ENCODE results near the gene LACRT.

LACRT gene

GRCh38 chr12:54608156-54608555 is 26.5 kb downstream of the LACRT start:
- H3K36me3 ChIP-seq (ENCODE audit: insufficient read depth, insufficient read length, low read length): no peaks in the 10 kb centered on the region
- H3K9ac ChIP-seq (ENCODE audit: insufficient read length, low read depth): no peak overlapping the region
- H3K4me1 ChIP-seq (ENCODE audit: insufficient read depth, insufficient read length): no peaks in the 10 kb centered on the region
- DNase-seq (ENCODE audit: low read depth, low spot score): no peak
- no peaks in the 10 kb centered on the region for H3K27me3 ChIP-seq (ENCODE audit: insufficient read depth, insufficient read length)
- peaks cover 8% of the 10 kb centered on the region; the same call in 1 of the 2 replicates for H3K9me3 ChIP-seq (ENCODE audit: insufficient read depth, low read length)
- no peak for TF ChIP-seq SUZ12 (IDR thresholded peaks at IDR 0.05; ENCODE audit: extremely low read depth, insufficient read depth, insufficient read length)
- no peak for TF ChIP-seq ZNF274 (IDR thresholded peaks at IDR 0.05; ENCODE audit: low read depth, low read length)
- TF ChIP-seq YY1 (IDR thresholded peaks at IDR 0.05; ENCODE audit: insufficient read depth, insufficient read length): no peak
- H3K4me3 ChIP-seq (ENCODE audit: insufficient read length, low read depth): no peak overlapping the region

DNA sequence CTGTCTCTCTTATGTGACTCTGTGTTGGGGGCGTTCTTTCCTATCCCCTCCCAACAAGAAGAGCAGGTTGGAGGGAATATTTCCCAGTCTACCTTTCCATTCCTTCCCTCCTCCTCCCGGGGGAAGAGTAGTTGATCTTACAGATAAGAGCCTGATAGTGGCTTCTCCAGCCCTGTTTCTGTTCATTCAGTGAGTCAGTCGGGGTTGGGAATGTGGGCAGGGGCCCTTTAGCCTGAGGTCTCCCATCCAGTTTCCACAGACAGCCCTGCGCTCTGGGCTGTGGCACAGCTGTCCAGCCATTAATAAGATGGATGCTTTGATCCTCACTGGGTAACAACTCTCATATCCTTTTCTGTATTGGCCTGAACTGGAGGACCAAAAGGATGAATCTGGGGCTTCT is 28.1 kb downstream of the LACRT start:
- Histone ChIP-seq H3K4me3 (ENCODE audit: insufficient read length, low read depth) (no peak overlapping the region), H3K9ac (ENCODE audit: insufficient read length, low read depth) (no peak overlapping the region), H3K9me3 (ENCODE audit: insufficient read depth, low read length) (peaks cover 9% of the 10 kb centered on the region; the same call in 1 of the 2 replicates), H3K27me3 (ENCODE audit: insufficient read depth, insufficient read length) (no peaks in the 10 kb centered on the region), H3K4me1 (ENCODE audit: insufficient read depth, insufficient read length) (no peaks in the 10 kb centered on the region), H3K36me3 (ENCODE audit: insufficient read depth, insufficient read length, low read length) (no peaks in the 10 kb centered on the region)
- DNase-seq (ENCODE audit: low read depth, low spot score): no peak
- TF ChIP-seq ZNF274 (IDR thresholded peaks at IDR 0.05; ENCODE audit: low read depth, low read length) (no peak), YY1 (IDR thresholded peaks at IDR 0.05; ENCODE audit: insufficient read depth, insufficient read length) (no peak), SUZ12 (IDR thresholded peaks at IDR 0.05; ENCODE audit: extremely low read depth, insufficient read depth, insufficient read length) (no peak)

- H3K9me3 ChIP-seq (ENCODE audit: insufficient read depth, low read length): peaks cover 9% of the 10 kb centered on the region; the same call in 1 of the 2 replicates
- no peaks in the 10 kb centered on the region for H3K27me3 ChIP-seq (ENCODE audit: insufficient read depth, insufficient read length)
- no peak overlapping the region for H3K9ac ChIP-seq (ENCODE audit: insufficient read length, low read depth)
- TF ChIP-seq SUZ12 (IDR thresholded peaks at IDR 0.05; ENCODE audit: extremely low read depth, insufficient read depth, insufficient read length) (no peak), YY1 (IDR thresholded peaks at IDR 0.05; ENCODE audit: insufficient read depth, insufficient read length) (no peak), ZNF274 (IDR thresholded peaks at IDR 0.05; ENCODE audit: low read depth, low read length) (no peak)
- H3K4me1 ChIP-seq (ENCODE audit: insufficient read depth, insufficient read length): no peaks in the 10 kb centered on the region
- H3K36me3 ChIP-seq (ENCODE audit: insufficient read depth, insufficient read length, low read length): no peaks in the 10 kb centered on the region
- no peak for DNase-seq (ENCODE audit: low read depth, low spot score)
- no peak overlapping the region for H3K4me3 ChIP-seq (ENCODE audit: insufficient read length, low read depth)
Observed at GRCh38 chr12:54605138-54605970, 29.3 kb downstream of the LACRT start.

GRCh38 chr12:54604436-54604835 is 30.3 kb downstream of the LACRT start:
- Histone ChIP-seq H3K9ac (ENCODE audit: insufficient read length, low read depth) (no peak overlapping the region), H3K36me3 (ENCODE audit: insufficient read depth, insufficient read length, low read length) (no peaks in the 10 kb centered on the region), H3K4me1 (ENCODE audit: insufficient read depth, insufficient read length) (no peaks in the 10 kb centered on the region), H3K9me3 (ENCODE audit: insufficient read depth, low read length) (peaks cover 9% of the 10 kb centered on the region; the same call in 1 of the 2 replicates), H3K4me3 (ENCODE audit: insufficient read length, low read depth) (no peak overlapping the region), H3K27me3 (ENCODE audit: insufficient read depth, insufficient read length) (no peaks in the 10 kb centered on the region)
- DNase-seq (ENCODE audit: low read depth, low spot score): no peak
- TF ChIP-seq ZNF274 (IDR thresholded peaks at IDR 0.05; ENCODE audit: low read depth, low read length) (no peak), YY1 (IDR thresholded peaks at IDR 0.05; ENCODE audit: insufficient read depth, insufficient read length) (no peak), SUZ12 (IDR thresholded peaks at IDR 0.05; ENCODE audit: extremely low read depth, insufficient read depth, insufficient read length) (no peak)

DNA sequence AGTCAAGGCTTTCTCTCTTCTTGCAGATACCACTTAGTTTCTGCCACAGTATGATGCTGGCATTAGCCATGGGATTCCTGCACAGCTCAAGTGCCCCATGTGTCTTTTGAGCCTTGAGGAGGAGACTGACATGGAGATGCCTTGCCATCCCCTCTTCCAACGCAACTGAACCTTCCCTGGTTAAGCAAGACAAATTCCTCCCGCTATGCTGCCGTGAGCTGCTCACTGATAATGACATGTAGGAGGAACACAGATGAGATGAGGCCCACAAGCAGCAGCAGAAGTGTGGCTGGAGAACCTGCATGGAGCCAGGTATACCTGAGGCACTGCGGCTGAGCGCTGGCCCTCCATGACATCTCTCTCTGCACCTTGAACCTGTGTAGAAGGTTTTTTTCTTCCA is 30.8 kb downstream of the LACRT start:
- H3K9me3 ChIP-seq (ENCODE audit: insufficient read depth, low read length): peaks cover 9% of the 10 kb centered on the region; the same call in 1 of the 2 replicates
- DNase-seq (ENCODE audit: low read depth, low spot score): no peak
- H3K4me3 ChIP-seq (ENCODE audit: insufficient read length, low read depth): no peak overlapping the region
- peaks cover 2% of the 10 kb centered on the region for H3K27me3 ChIP-seq (ENCODE audit: insufficient read depth, insufficient read length)
- H3K36me3 ChIP-seq (ENCODE audit: insufficient read depth, insufficient read length, low read length): no peaks in the 10 kb centered on the region
- no peak for TF ChIP-seq YY1 (IDR thresholded peaks at IDR 0.05; ENCODE audit: insufficient read depth, insufficient read length)
- TF ChIP-seq SUZ12 (IDR thresholded peaks at IDR 0.05; ENCODE audit: extremely low read depth, insufficient read depth, insufficient read length): no peak
- no peak for TF ChIP-seq ZNF274 (IDR thresholded peaks at IDR 0.05; ENCODE audit: low read depth, low read length)
- H3K9ac ChIP-seq (ENCODE audit: insufficient read length, low read depth): no peak overlapping the region
- no peaks in the 10 kb centered on the region for H3K4me1 ChIP-seq (ENCODE audit: insufficient read depth, insufficient read length)

DNA sequence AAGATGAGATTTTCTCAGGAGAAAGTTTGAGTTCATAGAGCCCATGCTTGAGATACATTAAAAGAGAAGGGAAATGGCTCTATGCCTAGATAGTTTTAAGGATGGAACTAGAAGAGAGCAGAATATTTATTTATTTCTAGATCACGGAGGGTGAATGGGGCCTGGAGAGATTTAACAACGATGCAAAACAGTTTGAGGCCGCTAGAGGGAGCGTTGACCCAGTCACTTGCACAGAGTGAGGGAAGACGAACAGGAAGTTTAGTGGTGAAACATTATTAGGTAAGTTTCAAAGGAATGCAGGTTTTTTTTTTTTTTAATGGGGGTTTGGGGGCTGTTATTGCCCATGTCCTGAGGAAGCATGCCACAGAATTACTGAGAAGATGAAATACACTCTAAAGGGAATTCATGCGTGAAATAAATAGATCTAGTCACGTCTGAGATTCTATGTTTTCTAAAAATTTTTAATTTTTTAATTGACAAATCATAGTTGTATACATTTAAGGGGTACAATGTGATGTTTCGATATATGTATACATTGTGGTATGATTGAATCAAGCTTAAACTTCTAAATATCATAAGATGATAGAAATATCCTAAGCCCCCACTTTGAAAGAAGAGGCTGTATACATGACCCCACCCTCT is 31.4 kb downstream of the LACRT start:
- DNase-seq (ENCODE audit: low read depth, low spot score): peak; percentile 72
- H3K4me1 ChIP-seq (ENCODE audit: insufficient read depth, insufficient read length): no peaks in the 10 kb centered on the region
- no peak overlapping the region for H3K4me3 ChIP-seq (ENCODE audit: insufficient read length, low read depth)
- no peak overlapping the region for H3K9ac ChIP-seq (ENCODE audit: insufficient read length, low read depth)
- TF ChIP-seq ZNF274 (IDR thresholded peaks at IDR 0.05; ENCODE audit: low read depth, low read length) (no peak), YY1 (IDR thresholded peaks at IDR 0.05; ENCODE audit: insufficient read depth, insufficient read length) (no peak)
- peaks cover 9% of the 10 kb centered on the region; the same call in 1 of the 2 replicates for H3K9me3 ChIP-seq (ENCODE audit: insufficient read depth, low read length)
- H3K36me3 ChIP-seq (ENCODE audit: insufficient read depth, insufficient read length, low read length): no peaks in the 10 kb centered on the region
- H3K27me3 ChIP-seq (ENCODE audit: insufficient read depth, insufficient read length): peaks cover 2% of the 10 kb centered on the region

DNA sequence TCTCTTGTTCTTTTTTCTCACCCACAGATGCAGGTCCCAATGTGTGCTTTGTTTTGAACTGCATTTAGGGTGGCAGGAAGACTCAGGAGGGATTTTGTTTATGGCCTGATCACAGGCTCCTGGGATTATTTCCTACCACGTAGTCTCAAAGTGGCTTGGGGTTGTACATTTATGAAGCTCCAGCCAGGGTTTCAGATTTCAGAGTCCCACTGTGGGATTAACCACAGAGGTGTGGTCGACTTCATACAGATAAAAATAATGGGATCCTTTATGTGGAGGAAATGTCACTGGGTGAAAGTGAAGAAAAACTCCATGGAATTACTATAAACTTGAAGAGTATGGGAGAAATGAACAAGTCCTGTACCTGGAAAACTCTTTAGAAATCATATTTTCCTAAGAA is 32.0 kb downstream of the LACRT start:
- no peak for TF ChIP-seq SUZ12 (IDR thresholded peaks at IDR 0.05; ENCODE audit: extremely low read depth, insufficient read depth, insufficient read length)
- no peak for TF ChIP-seq ZNF274 (IDR thresholded peaks at IDR 0.05; ENCODE audit: low read depth, low read length)
- TF ChIP-seq YY1 (IDR thresholded peaks at IDR 0.05; ENCODE audit: insufficient read depth, insufficient read length): no peak

More for the DNA sequence above, 32.0 kb downstream of the LACRT start:
- no peak for DNase-seq (ENCODE audit: low read depth, low spot score)
- Histone ChIP-seq H3K4me1 (ENCODE audit: insufficient read depth, insufficient read length) (no peaks in the 10 kb centered on the region), H3K36me3 (ENCODE audit: insufficient read depth, insufficient read length, low read length) (no peaks in the 10 kb centered on the region), H3K9me3 (ENCODE audit: insufficient read depth, low read length) (peaks cover 9% of the 10 kb centered on the region; the same call in 1 of the 2 replicates), H3K27me3 (ENCODE audit: insufficient read depth, insufficient read length) (peaks cover 2% of the 10 kb centered on the region), H3K4me3 (ENCODE audit: insufficient read length, low read depth) (no peak overlapping the region), H3K9ac (ENCODE audit: insufficient read length, low read depth) (no peak overlapping the region)

Data from NT2/D1 (cell line).